CD4-positive, alpha-beta T cell treated with Interleukin-21 for 1 hour (primary cell): Measurements from ENCODE around the gene MTRR.

Source experiments
- DNase-seq: peaks from one replicate; pipeline ENCODE4 v3.0.0-alpha.2; 2020

Gene MTRR

DNA sequence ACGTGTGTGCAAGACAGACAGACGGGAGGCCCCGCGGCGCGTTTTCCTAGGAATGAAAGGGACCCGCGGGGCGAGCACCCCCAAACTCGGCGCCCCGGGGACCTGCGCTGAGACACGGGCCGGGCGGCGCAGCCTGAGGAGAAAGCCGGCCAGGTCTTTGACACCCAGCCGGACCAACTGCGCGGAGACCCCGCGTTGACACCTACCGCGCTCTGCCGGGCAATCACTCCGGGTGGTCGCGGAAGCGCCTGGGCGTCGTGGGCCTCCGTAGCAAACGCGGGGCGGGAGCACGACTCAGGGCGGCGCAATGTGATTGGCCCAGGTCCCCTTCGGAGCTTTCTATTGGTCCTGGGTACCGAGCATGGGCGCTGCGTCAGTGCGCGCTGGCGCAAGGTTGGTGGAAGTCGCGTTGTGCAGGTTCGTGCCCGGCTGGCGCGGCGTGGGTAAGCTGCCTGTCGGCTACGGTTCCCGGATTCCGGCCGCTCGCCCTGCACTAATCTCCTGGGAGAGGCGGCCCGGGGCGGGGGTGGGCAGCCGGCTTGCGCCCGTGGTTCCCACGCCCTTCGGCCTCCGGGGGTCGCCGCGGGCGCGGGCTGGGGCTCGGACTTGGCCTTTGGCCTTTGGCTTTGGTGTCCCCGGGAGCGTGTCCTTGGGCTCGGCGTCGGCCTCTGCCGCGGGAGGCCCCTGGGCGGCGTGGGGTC lies at the start of gene MTRR, which contains the start of gene FASTKD3:
TSS of gene MTRR (plus strand) at position 376 of the 701 bp plus-strand sequence. CDS start 1,647 bp downstream, outside the sequence.
TSS of gene FASTKD3 (minus strand) at position 259 of the 701 bp plus-strand sequence. CDS start 948 bp downstream, outside the sequence.
- DNase-seq, result peak; percentile 91

DNA sequence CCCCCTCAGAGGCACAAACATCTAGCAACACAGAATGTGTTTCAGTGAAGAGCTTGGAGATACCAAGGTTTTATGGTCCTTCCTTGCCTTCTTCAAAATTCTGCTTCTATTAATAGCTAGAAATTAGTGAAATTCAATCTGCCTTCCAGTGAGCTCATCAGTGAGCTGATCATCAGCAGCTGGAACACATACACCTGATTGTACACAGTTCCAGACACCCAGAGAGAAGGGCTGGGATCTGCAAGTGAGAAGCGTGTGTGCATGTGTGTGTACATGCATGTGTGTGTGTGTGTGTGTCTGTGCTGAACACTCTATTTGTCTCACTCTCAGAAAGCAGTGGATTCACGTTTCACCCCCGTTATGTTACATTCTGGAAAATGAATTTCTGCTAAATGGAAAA lies 46.5 kb upstream of the MTRR start:
- DNase-seq, result no peak

DNA sequence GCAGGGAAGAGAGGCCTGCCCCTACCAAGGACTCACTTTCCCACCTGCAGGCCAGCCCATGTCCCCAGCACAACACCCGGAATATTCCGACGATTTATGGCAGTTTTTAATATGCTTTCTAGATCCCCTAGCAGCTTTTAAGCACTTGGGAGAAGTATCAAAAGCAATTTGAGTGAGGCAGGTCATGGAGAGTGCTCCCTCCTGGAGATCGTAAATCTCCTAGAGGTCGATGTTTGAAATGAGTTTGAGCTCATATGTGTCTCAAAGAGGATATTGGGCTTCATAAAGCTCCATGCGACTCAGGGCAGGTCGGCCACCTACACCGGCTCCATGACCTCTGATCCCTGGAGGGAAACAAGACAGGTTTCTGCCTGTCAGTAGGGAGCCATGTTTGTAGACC lies 45.4 kb upstream of the MTRR start:
- no peak for DNase-seq

DNA sequence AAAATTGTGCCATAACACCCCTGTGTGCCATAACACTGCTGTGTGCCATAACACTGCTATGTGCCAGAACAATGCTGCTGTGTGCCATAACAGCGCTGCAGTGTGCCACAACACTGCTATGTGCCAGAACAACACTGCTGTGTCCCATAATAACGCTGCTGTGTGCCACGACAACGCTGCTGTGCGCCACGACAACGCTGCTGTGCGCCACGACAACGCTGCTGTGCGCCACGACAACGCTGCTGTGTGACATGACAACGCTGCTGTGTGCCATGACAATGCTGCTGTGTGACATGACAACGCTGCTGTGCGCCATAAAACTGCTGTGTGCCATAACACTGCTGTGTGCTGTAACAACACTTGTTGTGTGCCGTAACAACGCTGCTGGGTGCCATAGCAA lies 44.0 kb upstream of the MTRR start:
- DNase-seq, result no peak

DNA sequence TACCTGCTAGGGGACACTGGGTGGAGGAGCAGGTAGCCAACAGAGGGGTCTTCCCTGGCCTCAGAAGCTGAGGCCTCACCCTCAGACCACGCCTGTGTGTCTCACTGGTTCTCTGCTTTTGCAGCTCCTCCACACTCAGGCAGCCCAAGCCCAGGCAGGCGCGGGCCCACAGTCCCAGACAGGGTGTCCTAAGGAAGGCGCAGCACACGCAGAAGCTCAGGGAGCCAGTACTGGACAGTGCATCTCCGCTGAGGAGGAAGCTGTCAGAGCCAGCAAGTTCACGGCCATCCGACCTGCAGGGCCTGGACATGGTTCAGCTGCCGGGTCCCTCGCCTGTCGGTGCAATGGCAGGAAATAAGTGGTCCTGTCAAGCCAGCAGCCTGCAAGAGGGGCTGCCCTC lies 43.3 kb upstream of the MTRR start:
- DNase-seq, result no peak

DNA sequence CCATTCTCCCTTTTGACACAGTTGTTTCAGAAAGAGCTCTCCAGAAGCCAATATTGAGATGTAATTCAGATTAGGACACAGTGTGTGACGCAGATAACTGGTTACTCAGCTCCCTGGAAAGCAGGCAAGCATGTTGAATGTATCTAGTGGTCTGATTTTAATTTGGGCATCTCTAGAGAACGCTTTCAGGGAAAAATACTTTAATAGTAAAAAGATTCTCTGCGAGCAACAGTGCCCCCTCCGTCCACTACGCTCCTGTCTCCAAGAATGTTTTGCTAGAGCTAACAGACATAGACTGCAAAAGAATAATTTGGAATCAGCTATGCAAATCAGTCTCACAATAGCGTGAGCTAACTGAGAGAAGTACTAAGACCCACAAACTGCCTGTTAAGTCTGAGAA lies 41.3 kb upstream of the MTRR start:
- DNase-seq, result no peak

DNA sequence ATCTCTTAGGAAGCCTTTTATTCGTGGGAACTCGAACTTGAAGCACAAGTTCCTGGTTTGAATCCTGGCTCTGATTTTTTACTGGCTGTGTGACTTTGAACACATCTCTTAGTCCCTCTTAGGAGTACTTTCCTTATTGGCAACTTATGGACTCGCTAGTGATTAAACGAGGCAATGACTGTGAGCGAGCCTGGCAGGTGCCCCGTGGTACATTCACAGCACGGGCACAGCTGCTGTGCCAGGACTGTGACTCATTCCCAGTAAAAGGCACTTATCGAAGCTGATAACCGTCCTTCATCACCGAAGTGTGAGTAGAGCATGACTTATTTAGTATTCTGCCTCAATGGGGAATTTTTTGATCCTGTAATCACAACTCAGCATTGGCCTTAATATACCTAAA lies 40.7 kb upstream of the MTRR start:
- DNase-seq, result no peak

DNA sequence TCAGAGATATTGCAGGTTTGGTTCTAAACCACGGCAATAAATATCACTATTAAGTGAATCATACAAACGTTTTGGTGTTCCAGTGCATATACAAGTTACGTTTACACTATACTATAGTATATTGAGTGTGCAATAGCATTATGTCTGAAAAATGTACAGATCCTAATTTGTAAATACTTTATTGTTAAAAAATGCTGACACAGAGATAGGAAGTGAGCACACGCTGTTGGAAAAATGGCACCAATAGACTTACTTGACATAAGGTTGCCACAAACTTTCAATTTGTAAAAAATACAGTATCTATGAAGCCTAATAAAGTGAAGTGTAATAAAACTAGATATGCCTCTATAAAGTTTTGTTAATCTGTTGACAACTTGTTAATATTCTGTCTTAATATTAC lies 34.0 kb upstream of the MTRR start:
- DNase-seq, result no peak

DNA sequence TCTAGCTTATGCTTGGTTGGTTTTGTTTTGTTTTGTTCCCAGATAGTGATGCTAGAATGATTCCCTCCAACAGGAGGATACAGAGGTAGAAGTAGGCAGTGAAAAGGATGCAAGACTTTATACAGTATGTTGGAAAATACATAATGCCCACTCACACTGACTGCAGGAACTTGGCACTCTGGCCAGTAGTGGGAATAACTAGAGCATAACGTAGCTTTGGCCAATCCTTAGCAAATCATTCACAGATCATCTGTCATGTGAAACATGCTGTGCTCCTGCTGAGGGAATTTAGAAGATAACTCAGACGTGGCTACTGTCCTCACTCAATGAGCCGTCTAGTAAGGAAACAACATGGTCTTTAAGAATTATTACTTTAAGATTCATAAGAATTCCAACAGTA lies 31.5 kb upstream of the MTRR start:
- DNase-seq, result no peak

DNA sequence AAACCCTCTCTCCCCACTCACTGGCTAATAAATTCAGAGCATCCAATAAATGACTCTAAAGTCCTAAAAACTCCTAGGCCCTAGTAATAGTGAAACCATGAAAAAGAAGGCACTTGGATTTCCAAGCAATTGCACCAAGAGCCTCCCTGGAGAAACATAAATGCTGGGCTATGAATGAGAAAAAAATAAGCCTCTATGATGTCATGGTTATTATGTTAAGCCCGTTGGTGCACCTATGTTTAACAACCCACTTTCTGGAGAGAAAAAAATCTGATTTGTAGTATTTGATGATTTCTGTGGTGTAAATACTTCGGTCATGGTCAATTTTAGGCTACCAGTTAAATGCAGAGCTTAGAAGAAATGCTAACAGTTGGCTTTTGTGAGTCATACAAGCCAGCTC lies 26.4 kb upstream of the MTRR start:
- DNase-seq, result no peak

DNA sequence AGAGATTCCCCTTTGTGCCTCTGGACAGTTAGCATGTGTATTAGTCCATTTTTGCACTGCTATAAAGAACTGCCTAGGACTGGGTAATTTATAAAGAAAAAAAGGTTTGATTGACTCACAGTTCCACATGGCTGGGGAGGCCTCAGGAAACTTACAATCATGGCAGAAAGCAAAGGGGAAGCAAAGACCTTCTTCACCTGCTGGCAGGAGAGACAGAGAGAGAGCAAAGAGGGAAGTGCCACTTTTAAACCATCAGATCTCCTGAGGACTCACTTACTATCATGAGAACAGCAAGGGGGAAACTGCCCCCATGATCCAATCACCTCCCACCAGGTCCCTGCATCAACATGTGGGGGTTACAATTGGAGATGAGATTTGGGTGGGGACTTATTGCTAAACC lies 24.0 kb upstream of the MTRR start:
- DNase-seq, result no peak

DNA sequence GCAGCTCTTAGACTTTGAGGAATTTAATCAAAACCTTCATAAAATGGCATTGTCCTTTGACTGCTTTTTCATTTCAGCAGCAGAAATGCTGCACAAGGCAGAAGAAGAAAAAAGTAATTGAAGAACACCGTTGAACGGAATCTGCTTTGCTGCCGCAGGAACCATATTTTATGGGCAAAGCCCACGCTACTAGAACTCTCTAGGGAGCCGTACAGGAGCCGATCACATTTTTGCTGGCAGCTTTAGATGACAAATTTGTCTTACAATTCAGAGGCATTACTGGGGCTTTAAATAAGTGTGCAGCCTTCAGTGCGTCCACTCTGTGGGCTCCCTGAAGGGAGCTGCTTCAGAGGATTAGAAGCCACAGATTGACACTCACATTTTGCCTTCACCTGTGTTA lies 23.4 kb upstream of the MTRR start:
- DNase-seq, result no peak

DNA sequence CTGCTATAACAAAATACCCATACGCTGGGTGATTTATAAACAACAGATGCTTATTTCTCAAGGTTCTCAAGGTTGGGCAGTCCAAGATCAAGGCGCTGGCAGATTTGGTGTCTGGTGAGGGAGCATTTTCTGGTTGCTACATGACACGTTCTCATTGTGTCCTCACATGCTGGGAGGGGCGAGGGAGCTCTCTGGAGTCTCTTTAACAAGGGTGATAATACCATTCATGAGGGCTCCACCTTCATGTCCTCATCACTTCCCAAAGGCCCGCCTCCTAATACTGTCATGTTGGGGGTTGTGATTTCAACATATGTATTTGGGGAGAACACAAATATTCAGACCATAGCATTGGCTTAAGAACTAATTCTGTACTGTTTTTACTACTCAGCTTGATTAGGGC lies 22.6 kb upstream of the MTRR start:
- DNase-seq, result no peak

DNA sequence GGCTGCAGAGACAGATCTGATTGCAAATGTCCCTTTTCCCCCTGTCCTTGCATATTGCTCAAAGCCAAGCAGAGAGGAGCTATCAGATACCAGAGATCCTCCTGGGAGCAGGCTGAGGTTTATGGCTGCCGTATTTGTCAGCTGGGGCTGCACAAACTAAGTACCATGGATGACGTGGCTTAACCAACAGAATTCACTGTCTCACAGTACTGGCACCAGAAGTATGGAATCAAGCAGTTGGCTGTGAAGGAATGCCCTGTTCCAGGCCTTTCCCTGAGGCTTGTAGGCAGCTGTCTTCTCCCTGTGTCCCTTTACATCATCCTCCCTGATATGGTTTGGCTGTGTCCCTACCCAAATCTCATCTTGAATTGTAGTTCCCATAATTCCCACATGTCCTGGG lies 20.7 kb upstream of the MTRR start:
- DNase-seq, result no peak

DNA sequence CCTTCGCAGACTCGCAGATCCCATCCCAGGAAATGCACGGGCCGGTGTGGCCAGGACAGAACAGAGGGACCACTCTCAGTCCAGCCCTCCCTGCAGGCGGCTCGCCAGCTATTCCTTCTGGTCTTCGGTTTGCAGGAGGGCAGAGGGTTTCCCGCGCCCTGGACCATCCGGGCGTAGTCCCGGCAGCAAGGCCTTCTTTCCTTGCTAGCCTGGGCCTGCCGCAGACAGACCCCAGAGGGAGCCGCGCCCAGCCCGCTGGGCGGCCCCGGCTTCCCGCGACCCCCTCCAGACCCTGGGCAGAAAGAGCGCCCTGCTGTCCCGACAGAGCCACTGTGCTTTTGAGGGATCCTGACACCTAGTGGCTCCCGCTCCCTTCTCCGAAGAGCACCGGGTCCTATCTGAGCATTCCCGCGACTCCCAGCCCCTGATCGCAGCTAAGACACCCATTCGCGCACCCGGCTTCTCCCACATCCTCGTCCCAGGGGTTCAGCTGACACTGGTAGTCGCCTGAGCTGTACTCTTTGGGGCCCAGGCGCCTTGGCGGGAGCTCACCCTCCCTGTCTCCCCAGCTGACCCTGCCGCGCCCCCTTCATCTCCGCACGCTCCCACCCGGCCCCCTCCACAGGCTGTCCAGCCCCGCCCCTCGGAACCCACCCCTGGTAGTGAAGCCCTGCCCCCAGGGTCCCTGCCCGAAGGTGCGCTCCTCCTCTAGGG lies 19.1 kb upstream of the MTRR start:
- DNase-seq, result peak; percentile 15

DNA sequence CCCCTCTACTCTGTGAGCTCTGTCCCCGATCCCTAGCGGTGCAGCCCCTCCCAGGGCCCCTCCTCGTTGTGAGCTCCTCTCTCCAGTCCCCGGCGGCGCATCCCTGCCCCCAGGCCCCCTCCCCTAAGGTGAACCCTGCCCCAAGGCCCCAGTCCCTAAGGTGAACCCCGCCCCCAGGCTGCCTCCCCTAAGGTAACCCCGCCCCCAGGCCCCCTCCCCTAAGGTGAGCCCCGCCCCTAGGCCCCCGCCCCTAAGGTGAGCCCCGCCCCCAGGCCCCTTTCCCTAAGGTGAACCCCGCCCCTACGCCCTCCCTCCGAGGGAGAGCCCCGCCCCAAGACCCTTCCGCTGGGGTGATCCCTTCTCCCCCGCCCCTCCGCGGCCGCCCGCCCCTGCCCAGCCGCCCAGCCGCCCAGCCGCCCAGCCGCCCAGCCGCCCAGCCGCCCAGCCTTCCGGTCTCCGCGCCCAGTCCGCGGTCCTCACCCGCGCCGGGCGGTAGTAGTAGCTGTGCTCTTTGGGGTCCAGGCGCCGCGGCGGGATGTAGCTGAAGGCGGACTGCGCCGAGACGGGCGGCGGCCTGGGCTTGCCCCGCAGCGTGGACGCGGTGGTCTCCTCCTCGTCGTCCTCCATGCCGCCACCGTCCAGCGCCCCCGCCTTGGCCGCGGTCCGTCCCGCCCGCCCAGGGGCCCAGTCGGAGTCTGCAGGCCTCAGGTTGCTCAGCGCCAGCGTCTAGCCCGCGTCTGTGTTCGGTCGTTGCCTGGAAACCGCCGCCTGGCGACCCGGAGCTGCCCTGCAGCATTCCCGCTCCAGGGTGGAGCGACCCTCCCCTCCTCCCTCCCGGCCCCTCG lies 18.3 kb upstream of the MTRR start, which contains the start of gene CFAP90:
TSS of gene CFAP90 (minus strand) at position 739 of the 845 bp plus-strand sequence. CDS start at position 627, 112 bp downstream.
- DNase-seq, result peak; percentile 36

DNA sequence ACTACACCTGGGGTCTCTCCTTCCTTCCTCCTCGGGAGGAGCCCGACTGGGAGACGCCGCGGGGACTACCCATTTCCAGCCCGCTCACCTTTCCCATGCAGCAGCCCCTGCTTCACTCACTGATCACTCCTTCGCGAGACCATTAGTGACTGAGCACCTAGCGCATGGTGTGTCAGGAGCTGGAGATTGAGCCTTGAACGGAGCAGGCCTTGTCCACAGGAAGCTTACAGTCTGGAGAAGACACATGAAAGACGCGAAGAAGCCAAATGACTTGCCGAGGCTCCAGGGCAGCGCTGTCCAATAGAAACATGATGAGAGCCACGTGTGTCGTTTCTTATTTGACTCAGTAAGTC lies 17.7 kb upstream of the MTRR start:
- no peak for DNase-seq

DNA sequence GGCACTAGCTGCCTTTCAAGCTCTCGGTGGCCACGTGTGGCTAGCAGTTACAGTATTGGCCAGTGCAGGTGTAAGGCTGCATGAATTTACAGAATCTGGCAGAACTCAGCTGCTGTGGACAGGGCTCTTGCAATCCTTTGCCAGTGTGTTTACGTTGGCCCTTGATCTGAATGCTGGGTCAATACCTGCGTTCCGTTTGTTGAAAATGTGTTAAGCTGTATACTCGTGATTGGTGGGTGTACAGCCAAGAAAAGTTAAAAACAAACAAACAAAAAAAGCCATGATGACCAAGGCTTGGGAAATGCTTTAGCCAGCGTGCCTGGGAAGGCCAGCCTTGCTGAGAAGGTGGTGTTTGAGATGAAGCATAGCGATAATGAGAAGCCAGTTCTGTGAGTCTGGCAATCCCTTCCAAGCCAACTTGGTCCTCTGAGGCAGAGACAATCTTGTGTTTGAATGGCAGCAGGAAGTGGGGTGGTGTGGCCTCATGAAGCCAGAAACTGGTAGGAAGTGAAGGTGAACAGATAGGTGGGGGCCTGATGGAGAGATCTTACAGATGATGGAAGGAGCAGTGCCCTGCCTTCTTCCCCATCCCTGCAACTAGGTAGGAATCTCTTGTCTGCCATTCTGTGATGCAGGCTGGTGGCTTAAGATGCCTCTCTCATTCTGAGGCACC lies 17.2 kb upstream of the MTRR start:
- no peak for DNase-seq

DNA sequence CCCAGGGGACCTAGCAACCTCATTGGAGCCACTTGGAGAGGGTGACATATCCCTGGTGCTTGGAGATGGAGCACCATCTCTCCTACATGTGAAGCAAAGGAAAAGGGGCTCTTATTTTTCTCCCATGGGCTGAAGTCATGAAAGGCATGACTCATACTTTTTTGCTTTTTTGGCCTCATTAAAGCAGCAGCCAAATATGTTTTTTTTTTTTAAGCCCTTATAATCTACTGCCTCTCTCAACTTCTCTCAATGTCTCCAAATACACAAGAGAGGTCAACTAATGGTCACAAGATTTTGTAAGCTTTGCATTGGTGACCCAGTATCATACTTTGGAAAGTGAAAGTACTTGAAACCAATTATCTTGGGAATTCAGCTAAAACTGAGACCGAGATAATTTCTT lies 16.4 kb upstream of the MTRR start:
- no peak for DNase-seq

DNA sequence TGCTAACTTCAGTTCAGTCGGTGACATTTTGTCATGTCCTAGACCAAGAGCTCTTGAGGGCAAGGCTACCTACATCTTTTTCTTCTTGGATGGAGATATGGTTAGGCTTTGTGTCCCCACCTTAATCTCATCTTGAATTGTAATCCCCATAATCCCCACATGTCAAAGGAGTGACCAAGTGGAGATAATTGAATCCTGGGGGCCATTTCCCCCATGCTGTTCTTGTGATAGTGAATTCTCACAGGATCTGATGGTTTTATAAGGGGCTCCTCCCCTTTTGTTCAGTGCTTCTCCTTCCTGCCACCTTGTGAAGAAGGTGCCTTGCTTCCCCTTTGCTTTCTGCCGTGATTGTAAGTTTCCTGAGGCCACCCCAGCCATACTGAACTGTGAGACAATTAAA lies 16.0 kb upstream of the MTRR start:
- no peak for DNase-seq

DNA sequence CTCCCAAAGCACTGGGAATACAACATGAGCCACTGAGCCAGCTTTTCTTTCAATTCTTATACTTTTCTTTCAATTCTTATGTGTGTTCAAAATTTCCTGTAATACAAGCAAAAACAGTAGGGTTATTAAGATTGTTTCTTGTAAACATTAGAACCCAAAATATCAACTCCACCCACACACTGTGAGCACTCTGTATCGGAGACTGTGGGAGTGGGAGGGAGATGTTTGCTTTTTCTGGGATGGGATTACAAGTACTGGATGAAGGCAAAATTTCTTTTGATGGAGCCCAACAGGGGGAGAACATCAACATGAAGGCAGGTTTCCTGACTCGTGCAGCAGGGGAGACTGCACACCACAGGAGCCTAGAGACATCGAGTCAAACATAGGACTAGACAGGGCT lies 13.3 kb upstream of the MTRR start:
- no peak for DNase-seq

DNA sequence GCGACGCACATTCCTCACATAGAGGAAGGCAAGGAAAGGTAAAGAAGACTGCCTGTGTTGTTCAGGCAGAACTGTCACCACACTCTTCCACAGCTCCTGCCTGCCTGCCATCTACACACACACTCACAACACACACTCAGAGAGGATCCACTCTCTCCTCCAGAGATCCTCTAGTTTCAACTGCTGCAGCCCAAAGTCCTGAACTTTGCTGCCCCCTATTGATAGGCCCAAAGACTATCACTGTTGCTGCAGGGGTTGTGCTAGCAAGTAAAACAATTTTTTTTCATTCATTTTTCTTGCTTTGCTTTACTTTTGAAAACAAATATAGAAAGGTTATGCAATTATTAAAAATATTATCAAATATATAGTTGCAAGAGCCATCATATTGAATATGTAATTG lies 12.1 kb upstream of the MTRR start:
- DNase-seq, result peak; percentile 58

DNA sequence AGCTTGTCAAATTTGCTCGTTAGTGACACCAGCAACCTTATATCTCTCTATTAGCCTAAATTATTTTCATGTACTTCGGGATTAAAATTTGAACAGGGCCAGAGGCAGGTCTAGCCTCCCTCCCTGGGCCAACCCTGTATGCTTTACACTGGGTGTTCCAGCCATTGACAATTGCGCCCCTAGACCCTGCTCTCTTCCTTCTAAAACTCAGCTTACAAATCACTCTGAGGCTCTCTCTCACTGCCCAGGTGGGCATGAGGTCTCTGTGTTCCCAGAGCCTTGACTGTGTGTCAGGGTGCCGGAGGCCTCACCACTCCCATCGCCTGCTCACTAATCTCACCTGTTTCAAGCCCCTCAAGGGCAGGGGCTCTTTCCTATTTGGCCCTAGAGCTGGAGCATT lies 11.6 kb upstream of the MTRR start:
- DNase-seq, result no peak
